ENCODE results near the gene RAI1. TPM values are rescaled to one million over a fixed set of nuclear protein-coding genes. Genes with fewer than 3 reads are reported as not detected.

RAI1 gene
- total and polyA plus RNA-seq, 2 of the 13 experiments (the other 11 are each of a cell fraction or from before 2014, with no cell fraction given): 3.4 to 5.2 TPM

- H3K27ac ChIP-seq (ENCODE audit: extremely low read length, insufficient read depth, low read length): no peak overlapping the region
- H3K79me2 ChIP-seq (ENCODE audit: insufficient read depth, low read length): no peaks in the 10 kb centered on the region
- CTCF ChIA-PET (ENCODE audit: low intra/inter-chr PET ratio, low total read pairs): no interaction called here
- 31% methylated on average over 5 of the region's 7 CpGs for WGBS (ENCODE audit: low lambda C conversion rate)
- TF ChIP-seq ZNF678 (CRISPR knock-in tag; IDR thresholded peaks at IDR 0.05) (no peak), FOSL2 (CRISPR knock-in tag; IDR thresholded peaks at IDR 0.05) (peak; percentile 22; the same call in 1 of the 2 replicates)
- ATAC-seq: no peak; the same call in 2 of the 3 replicates
- peaks cover 2 to 23% of the 10 kb centered on the region in 2 experiments; a peak in 2 of 5 replicates for H3K27me3 ChIP-seq (ENCODE audit: control insufficient read depth in 1 of 2, insufficient read depth in 2 of 2, low read length in 2 of 2)
- H3K9ac ChIP-seq (ENCODE audit: insufficient read depth, low read depth, low read length): no peak overlapping the region
- H4K20me1 ChIP-seq (ENCODE audit: insufficient read depth, low read length): no peaks in the 10 kb centered on the region
- intact Hi-C loops (cut with micrococcal nuclease; ENCODE audit: unreplicated experiment): no loop called here
- BruUV-seq (replicated peaks): no TSS peak
- H3K9me3 ChIP-seq (ENCODE audit: low read length): no peaks in the 10 kb centered on the region
- peaks cover 26% of the 10 kb centered on the region for H3K4me1 ChIP-seq (ENCODE audit: insufficient read depth, low read length)
- no peaks in the 10 kb centered on the region for H3K36me3 ChIP-seq (replicated peaks in 1 of 2; ENCODE audit: control insufficient read depth in 1 of 2, insufficient read depth in 2 of 2, low read length in 2 of 2)
- FAIRE-seq: no peak
- H3K4me3 ChIP-seq (replicated peaks in 1 of 3; ENCODE audit: insufficient read depth in 1 of 3, low read depth in 2 of 3, low read length in 3 of 3): no peak overlapping the region
- H3K4me2 ChIP-seq (ENCODE audit: low read depth, low read length): peak overlapping the region; percentile 39; the same call in 1 of the 2 replicates
- no peak overlapping the region for H2AFZ ChIP-seq (ENCODE audit: low read length)
- DNase-seq (ENCODE audit: low spot score): no peak
- POLR2A ChIA-PET: interaction anchor here (1.3 kb wide), 1 partner anchor 15 kb away, joined by 5 read pairs; no protein-coding TSS in a partner anchor
- in situ Hi-C loops (cut with HindIII; ENCODE audit: extremely low pct_ligation_motif_present, low pct_unique_long_range_greater_than_20kb): loop anchor here (10.0 kb wide), 1 partner anchor 144 kb away; no protein-coding TSS in a partner anchor
Measured at GRCh38 chr17:17648762-17649161, 32.5 kb upstream of the RAI1 start.

GRCh38 chr17:17650959-17651358 is 30.3 kb upstream of the RAI1 start:
- Histone ChIP-seq H3K27ac (ENCODE audit: extremely low read length, insufficient read depth, low read length) (no peak overlapping the region), H4K20me1 (ENCODE audit: insufficient read depth, low read length) (no peaks in the 10 kb centered on the region), H2AFZ (ENCODE audit: low read length) (no peak overlapping the region), H3K9ac (ENCODE audit: insufficient read depth, low read depth, low read length) (no peak overlapping the region), H3K36me3 (replicated peaks in 1 of 2; ENCODE audit: control insufficient read depth in 1 of 2, insufficient read depth in 2 of 2, low read length in 2 of 2) (no peaks in the 10 kb centered on the region), H3K4me2 (ENCODE audit: low read depth, low read length) (no peak overlapping the region), H3K27me3 (ENCODE audit: control insufficient read depth in 1 of 2, insufficient read depth in 2 of 2, low read length in 2 of 2) (peaks cover 2 to 24% of the 10 kb centered on the region in 2 experiments; a peak in 2 of 5 replicates), H3K4me3 (replicated peaks in 1 of 3; ENCODE audit: insufficient read depth in 1 of 3, low read depth in 2 of 3, low read length in 3 of 3) (no peak overlapping the region), H3K79me2 (ENCODE audit: insufficient read depth, low read length) (no peaks in the 10 kb centered on the region), H3K9me3 (ENCODE audit: low read length) (no peaks in the 10 kb centered on the region), H3K4me1 (ENCODE audit: insufficient read depth, low read length) (peaks cover 26% of the 10 kb centered on the region)
- ATAC-seq: no peak
- BruUV-seq (replicated peaks): no TSS peak
- intact Hi-C loops (cut with micrococcal nuclease; ENCODE audit: unreplicated experiment) (no loop called here), in situ Hi-C loops (cut with HindIII; ENCODE audit: extremely low pct_ligation_motif_present, low pct_unique_long_range_greater_than_20kb) (no loop called here)
- CTCF ChIA-PET (ENCODE audit: low intra/inter-chr PET ratio, low total read pairs): no interaction called here
- 56% methylated on average over 1 of the region's 1 CpG for WGBS (ENCODE audit: low lambda C conversion rate)
- FAIRE-seq: no peak
- DNase-seq (ENCODE audit: low spot score): no peak
- TF ChIP-seq BRD4 (CRISPR knock-in tag; IDR thresholded peaks at IDR 0.05) (no peak), ZNF24 (IDR thresholded peaks at IDR 0.05) (no peak), ZNF317 (CRISPR knock-in tag; IDR thresholded peaks at IDR 0.05) (peak; percentile 96), FOXO1 (CRISPR knock-in tag; IDR thresholded peaks at IDR 0.05) (no peak)
- POLR2A ChIA-PET: no interaction called here

Measured in HepG2 (cell line).